Epidermal melanocyte (primary cell): ENCODE measurements around the gene NR4A1.

Experiments
- DNase-seq: peaks from one replicate; pipeline ENCODE4 v3.0.0; 2011; ENCODE audit warnings: low spot score; ENCODE audit not compliant: insufficient read length

The NR4A1 gene

GRCh38 chr12:52058631-52059361, 7.6 kb downstream of the NR4A1 start:
- DNase-seq = no peak

DNA sequence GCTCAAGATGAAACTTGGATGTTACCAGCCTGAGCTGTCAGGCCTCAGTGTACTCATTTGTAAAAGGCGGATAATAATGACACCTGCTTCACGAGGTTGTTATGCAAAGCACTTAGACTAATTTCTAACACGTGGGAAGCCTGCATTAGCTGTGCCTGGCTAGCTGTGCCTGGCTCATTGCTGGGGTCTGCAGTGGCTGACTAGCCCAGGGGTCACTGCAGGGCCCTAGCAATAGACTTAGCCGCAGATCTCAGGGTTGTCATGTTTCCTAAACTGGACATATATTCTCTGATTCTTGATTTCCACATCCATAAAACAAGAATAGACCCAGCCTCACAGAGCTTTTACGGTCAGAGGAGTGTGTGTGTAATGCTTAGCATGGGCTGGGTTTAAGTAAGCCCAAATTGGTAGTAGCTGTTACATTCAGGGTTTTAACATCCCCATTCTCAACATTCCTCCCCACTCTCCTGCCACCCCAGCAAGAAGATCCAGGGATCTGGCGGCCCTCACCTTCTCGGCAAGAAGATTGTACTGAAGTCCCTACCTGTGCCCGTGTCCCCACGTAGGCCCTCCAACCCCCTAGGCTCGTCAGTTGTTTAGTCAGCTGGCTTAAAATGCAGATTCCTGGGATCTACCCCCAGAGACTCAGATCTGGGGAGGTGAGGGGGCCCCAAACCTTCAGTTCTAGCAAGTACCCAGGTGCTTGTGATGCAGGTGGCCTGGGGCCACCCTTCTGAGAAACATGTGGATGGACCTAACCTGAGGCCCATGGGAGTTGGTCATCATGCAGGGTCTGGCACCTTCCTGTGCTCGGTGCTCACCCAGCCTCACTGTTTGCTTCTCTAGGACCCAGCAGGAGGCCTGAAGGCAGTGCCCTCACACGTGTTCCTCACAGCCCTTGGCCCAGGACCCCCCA, 8.6 kb downstream of the NR4A1 start:
- no peak for DNase-seq

- DNase-seq = no peak
Observed at GRCh38 chr12:52060498-52061177, 9.4 kb downstream of the NR4A1 start.

GRCh38 chr12:52061470-52062166, 10.4 kb downstream of the NR4A1 start:
- DNase-seq = peak; percentile 72

GRCh38 chr12:52062167-52063081, 11.2 kb downstream of the NR4A1 start:
- no peak for DNase-seq

DNA sequence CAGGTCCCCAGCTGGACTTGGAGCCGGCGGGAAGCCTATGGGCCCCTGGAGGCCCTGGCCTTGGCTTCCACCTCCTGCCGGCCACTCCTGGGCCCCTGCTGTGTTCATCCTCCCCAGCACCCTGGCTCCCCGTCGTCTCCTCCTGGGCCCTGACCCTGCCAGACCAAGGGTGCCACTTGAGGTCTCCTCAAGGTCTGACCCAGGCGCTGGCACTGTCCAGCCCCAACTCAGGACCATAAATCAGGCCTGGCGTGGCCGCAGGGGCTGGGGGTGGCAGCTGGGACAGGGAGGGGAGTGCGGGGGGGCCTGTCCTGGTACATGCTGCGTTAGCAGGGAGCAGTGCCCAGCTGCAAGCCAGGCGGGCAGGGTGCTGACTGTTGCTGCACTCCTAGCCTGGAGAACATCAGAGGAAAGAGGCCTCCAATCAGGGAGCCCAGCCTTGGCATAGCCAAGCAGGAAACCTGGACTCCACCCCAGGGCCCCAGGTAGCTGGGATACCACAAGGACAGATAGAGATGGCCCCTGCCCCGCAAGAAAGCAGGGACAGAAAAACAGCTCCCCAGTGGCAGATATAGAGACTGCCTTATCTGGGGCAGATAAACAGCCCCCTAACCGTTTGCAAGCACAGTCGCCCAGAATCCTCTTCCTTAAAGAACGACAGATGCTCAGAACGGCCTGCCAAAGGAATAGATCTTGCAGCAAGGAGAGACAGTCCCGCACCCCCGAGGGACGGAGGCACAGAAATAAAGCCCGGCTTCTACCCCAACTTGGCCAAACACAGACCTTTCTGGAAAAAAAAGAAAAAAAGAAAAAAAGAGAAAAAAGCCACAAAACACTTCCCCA, 12.1 kb downstream of the NR4A1 start:
- no peak for DNase-seq

DNA sequence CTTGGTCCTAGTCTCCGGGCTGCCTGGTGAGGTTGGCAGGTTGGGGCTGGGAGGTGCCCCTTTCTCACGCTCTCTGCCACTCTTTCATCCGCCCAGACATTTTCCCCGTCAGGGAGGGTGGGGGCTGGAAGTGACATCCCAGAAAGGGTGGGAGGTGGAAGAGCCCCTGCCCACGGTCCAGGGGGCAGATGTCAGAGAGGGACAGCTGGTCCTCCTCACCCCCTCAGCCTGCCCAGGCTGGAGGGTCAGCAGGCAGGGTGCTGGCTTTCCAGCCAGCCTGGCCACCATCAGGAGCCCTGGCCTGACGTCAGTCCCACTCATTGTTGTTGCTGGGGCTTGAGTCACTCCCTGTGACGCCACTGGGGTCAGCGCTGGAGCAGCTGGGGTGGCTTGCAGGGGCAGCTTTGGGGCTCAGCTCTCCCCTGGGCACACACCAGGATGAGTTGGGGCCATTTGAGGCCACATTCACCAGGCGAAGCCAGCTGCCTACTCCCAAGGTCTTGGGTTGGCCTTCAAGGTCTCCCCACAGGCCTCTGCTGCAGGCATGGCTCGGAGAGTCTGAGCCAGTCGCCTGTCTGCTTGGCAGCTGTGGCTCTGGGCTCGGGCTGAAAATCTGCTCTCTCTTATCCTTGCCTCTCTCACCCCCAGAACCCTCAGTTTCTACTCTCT, 12.9 kb downstream of the NR4A1 start:
- no peak for DNase-seq

- no peak for DNase-seq
Observed at GRCh38 chr12:52066346-52067080, 15.3 kb downstream of the NR4A1 start.

GRCh38 chr12:52067081-52067374, 15.8 kb downstream of the NR4A1 start:
- DNase-seq = no peak

DNA sequence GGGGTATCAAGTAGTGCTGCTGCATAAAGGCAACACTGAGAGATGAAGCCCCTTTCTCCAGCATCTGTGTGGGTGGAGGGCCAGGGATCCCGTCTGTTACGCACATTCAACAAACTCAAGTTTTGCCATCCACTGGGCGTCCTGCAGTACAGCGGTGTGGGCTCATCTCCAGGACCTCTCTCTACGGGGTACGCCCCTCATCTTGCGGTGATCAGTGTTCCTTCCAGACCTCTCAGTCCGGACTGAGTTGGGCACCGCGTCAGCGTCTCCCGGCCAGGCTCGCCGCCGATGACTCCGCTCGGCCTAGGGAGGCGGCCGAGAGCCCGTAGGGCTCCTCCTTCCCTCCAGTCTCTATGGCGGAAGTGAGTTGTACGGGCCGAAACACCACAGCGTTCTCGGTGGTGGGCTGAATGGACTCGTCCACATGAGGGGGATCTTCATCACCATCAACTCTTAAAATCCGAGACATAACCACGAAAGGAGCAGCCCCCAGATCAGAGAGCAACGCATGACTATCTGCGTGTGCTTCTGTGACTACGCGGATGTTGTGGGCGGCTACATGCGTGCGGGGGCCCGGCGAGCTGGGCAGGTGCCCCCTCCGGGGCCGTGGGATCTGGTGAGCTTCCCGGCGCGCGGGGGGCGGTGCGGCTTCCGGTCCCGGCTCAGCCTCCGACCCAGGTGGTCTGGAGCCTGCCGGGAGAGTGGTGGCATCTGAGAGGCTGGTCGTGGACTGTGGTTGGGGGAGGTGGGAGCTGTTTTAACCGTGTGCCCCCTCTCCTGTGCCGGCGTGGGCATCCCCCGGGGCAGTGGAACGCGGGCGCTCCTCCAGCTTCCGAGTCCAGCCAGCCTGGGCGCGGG, 18.3 kb downstream of the NR4A1 start, which contains the start of gene ATG101:
Gene ATG101, plus strand, starts transcription at position 652 of the 858 bp plus-strand sequence. CDS start 3,673 bp downstream, outside the sequence.
- peak; percentile 94 for DNase-seq

DNA sequence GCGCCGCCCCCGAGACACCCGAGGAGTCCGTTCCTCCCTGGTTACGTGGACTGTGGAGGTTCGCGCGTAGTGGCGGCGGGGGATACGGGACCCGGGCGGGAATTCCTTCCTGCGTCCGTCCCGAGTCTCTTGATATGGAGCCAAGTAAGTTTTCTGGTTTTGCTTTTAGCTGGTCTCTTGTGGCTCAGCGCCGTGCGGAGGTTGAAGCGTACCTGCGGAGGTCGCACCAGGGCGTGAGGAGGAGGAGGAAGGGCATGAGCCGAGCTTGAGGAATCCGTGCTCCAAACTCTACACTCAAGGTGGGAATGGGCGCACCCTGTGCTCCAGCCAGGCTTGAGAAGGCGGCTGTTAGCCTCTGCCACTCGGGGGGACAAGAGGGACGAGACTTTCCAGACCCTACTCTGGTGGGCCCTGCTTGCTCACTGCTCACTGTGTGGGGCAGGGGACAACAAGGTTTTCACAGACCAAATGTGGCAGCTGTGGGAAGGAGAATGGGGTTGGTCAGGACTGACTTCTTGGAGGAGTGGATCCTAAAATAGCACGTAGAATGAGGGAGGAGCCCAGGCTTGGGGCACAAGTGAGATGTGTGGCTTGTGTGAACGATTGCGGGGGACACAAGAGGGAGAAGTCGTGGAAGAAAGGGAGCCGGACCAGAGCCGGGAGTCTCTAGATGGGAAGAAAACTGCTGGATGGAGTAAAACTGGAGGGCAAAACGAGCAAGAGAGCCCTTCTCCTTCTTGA, 19.1 kb downstream of the NR4A1 start:
- no peak for DNase-seq

GRCh38 chr12:52073531-52074381, 22.5 kb downstream of the NR4A1 start:
- DNase-seq = peak; percentile 75

DNA sequence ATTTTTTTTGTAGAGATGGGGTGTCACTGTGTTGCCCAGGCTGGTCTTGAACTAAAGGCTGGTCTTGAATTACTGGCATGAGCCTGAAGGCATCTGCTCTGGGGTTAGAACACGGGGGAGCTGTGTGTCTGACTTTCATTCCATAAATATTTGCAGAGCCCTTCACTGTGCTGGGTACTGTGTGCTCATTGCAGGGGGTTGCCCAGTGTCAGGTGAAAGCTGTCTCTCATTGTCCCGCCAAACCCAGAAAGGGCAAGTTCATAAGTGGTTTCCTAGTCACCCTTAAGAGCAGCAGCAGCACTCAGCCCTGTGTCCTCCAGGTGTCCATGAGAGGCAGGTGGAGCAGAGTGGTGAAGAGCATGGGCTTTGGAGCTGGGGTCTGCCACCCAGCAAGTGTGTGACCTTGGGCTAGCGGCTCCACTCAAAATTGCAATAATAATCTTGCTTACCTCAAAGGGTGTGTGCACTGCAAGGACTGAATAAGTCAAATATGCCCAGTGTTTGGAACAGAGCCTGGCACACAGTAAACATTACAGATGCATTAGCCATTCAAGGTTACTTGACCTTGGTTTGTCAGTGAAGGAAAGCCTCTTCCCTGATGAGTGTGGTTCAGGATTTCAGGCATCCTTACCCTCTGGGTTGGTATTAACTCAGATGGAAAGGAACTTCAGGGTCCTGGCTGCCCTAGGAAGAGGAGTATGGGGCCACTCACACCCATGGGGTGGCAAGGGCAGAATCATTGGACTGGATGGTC, 23.9 kb downstream of the NR4A1 start:
- DNase-seq = no peak

DNA sequence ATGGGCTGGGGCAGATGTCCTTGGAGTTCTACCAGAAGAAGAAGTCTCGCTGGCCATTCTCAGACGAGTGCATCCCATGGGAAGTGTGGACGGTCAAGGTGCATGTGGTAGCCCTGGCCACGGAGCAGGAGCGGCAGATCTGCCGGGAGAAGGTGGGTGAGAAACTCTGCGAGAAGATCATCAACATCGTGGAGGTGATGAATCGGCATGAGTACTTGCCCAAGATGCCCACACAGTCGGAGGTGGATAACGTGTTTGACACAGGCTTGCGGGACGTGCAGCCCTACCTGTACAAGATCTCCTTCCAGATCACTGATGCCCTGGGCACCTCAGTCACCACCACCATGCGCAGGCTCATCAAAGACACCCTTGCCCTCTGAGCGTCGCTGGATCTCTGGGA, 25.6 kb downstream of the NR4A1 start:
- no peak for DNase-seq

- DNase-seq = no peak
Observed at GRCh38 chr12:52078276-52078675, 27.0 kb downstream of the NR4A1 start.
